H9 (cell line): ENCODE measurements around the gene PDXK. TPM values are rescaled to one million over a fixed set of nuclear protein-coding genes. Genes with fewer than 3 reads are reported as not detected.

Source experiments
- DNase-seq: peaks from one replicate; pipeline ENCODE4 v3.0.0-alpha.2; 2017
- H2AFZ ChIP-seq: one replicate; pipeline ENCODE4 v1.6.1; 2013; ENCODE audit warnings: mild to moderate bottlenecking, low read length, control low read depth, moderate library complexity
- H2AK5ac ChIP-seq: 2 replicates; pipeline ENCODE4 v1.6.1; 2013; ENCODE audit warnings: low read length, control low read depth, mixed read lengths; ENCODE audit not compliant: insufficient read length
- H2BK120ac ChIP-seq: one replicate; pipeline ENCODE4 v1.6.1; 2013; ENCODE audit warnings: low read depth, mild to moderate bottlenecking, low read length, control low read depth, inconsistent platforms; ENCODE audit not compliant: poor library complexity, severe bottlenecking
- H2BK12ac ChIP-seq: 2 replicates; pipeline ENCODE4 v1.6.1; 2013; ENCODE audit warnings: low read length, control low read depth, mixed read lengths, low read depth; ENCODE audit not compliant: insufficient read length
- H2BK15ac ChIP-seq: 2 replicates; pipeline ENCODE4 v1.6.1; 2013; ENCODE audit warnings: low read depth, low read length, control low read depth
- H2BK20ac ChIP-seq: one replicate; pipeline ENCODE4 v1.6.1; 2013; ENCODE audit warnings: low read depth, mild to moderate bottlenecking, low read length, control low read depth, inconsistent platforms; ENCODE audit not compliant: poor library complexity, severe bottlenecking
- H2BK5ac ChIP-seq: 2 replicates; pipeline ENCODE4 v1.6.1; 2013; ENCODE audit warnings: low read length, control low read depth, mixed read lengths; ENCODE audit not compliant: insufficient read length
- H3K14ac ChIP-seq: 2 replicates; pipeline ENCODE4 v1.6.1; 2013; ENCODE audit warnings: low read length, control low read depth; ENCODE audit not compliant: insufficient read depth
- H3K18ac ChIP-seq: 2 replicates; pipeline ENCODE4 v1.6.1; 2013; ENCODE audit warnings: low read depth, mild to moderate bottlenecking, mixed read lengths, low read length, control low read depth; ENCODE audit not compliant: insufficient read length
- H3K23ac ChIP-seq: 2 replicates; pipeline ENCODE4 v1.6.1; 2013; ENCODE audit warnings: low read length, control low read depth, mixed read lengths, low read depth; ENCODE audit not compliant: insufficient read length
- H3K23me2 ChIP-seq: 2 replicates; pipeline ENCODE4 v1.6.1; 2013; ENCODE audit warnings: low read depth, mild to moderate bottlenecking, mixed read lengths, low read length, control low read depth; ENCODE audit not compliant: insufficient read length, poor library complexity, severe bottlenecking
- H3K27ac ChIP-seq: 2 replicates; pipeline ENCODE4 v1.5.1; 2013; ENCODE audit warnings: low read length, control low read depth, mixed read lengths, low read depth; ENCODE audit not compliant: insufficient read length
- H3K27me3 ChIP-seq: 2 replicates; pipeline ENCODE4 v1.6.1; 2013; ENCODE audit warnings: low read length, control low read depth, inconsistent platforms; ENCODE audit not compliant: insufficient read depth
- H3K4ac ChIP-seq: 2 replicates; pipeline ENCODE4 v1.6.1; 2013; ENCODE audit warnings: low read depth, mild to moderate bottlenecking, control low read depth, inconsistent platforms, low read length, moderate library complexity
- H3K4me1 ChIP-seq: 2 replicates; pipeline ENCODE4 v1.6.1; 2013; ENCODE audit warnings: low read length, control low read depth, inconsistent platforms; ENCODE audit not compliant: insufficient read depth
- H3K4me2 ChIP-seq: 2 replicates; pipeline ENCODE4 v1.6.1; 2013; ENCODE audit warnings: low read length, control low read depth, mixed read lengths; ENCODE audit not compliant: insufficient read length, insufficient read depth
- H3K56ac ChIP-seq: 2 replicates; pipeline ENCODE4 v1.6.1; 2013; ENCODE audit warnings: low read depth, mild to moderate bottlenecking, mixed read lengths, low read length, control low read depth; ENCODE audit not compliant: insufficient read length
- H3K79me1 ChIP-seq: 2 replicates; pipeline ENCODE4 v1.6.1; 2013; ENCODE audit warnings: low read depth, mild to moderate bottlenecking, moderate library complexity, low read length, control low read depth, inconsistent platforms; ENCODE audit not compliant: insufficient read depth, poor library complexity, severe bottlenecking
- H3K79me2 ChIP-seq: 2 replicates; pipeline ENCODE4 v1.6.1; 2013; ENCODE audit warnings: low read length, control low read depth, inconsistent platforms; ENCODE audit not compliant: insufficient read depth
- H3K9ac ChIP-seq: 2 replicates; pipeline ENCODE4 v1.6.1; 2013; ENCODE audit warnings: low read length, control low read depth, mixed read lengths; ENCODE audit not compliant: insufficient read length; ENCODE audit errors: extremely low read depth
- H3K9me3 ChIP-seq: one replicate; pipeline ENCODE4 v1.6.1; 2013; ENCODE audit warnings: low read depth, low read length, inconsistent platforms; ENCODE audit not compliant: control insufficient read depth
- H3T11ph ChIP-seq: one replicate; pipeline ENCODE4 v1.6.1; 2013; ENCODE audit warnings: mild to moderate bottlenecking, low read length, control low read depth, inconsistent platforms
- H4K20me1 ChIP-seq: one replicate; pipeline ENCODE4 v1.6.1; 2013; ENCODE audit not compliant: control insufficient read depth, insufficient read length, insufficient read depth
- H4K5ac ChIP-seq: 2 replicates; pipeline ENCODE4 v1.6.1; 2013; ENCODE audit warnings: low read depth, mild to moderate bottlenecking, mixed read lengths, low read length, control low read depth; ENCODE audit not compliant: insufficient read length
- H4K8ac ChIP-seq: replicated peaks from 2 replicates; pipeline ENCODE4 v1.6.1; 2013; ENCODE audit warnings: low read length, control low read depth, mixed read lengths, low read depth; ENCODE audit not compliant: insufficient read length
- H4K91ac ChIP-seq: 2 replicates; pipeline ENCODE4 v1.6.1; 2013; ENCODE audit warnings: low read depth, mild to moderate bottlenecking, moderate library complexity, mixed read lengths, low read length, control low read depth; ENCODE audit not compliant: insufficient read length
- H3K27ac Mint-ChIP-seq, 3 experiments: 2 replicates in 2 of 3; 3 replicates in 1 of 3; pipeline ENCODE4 v1.8.0; 2020 to 2021; ENCODE audit warnings: mixed read lengths in 3 of 3, mild to moderate bottlenecking in 1 of 3, moderate library complexity in 1 of 3
- H3K27me3 Mint-ChIP-seq: 2 replicates; pipeline ENCODE4 v1.8.0; 2021; ENCODE audit warnings: low read depth, mild to moderate bottlenecking, moderate library complexity, mixed read lengths
- H3K36me3 Mint-ChIP-seq, 3 experiments: 2 replicates in 2 of 3; 3 replicates in 1 of 3; pipeline ENCODE4 v1.8.0; 2020 to 2021; ENCODE audit warnings: low read depth in 3 of 3, mixed read lengths in 3 of 3; ENCODE audit not compliant: insufficient read depth in 1 of 3
- H3K4me1 Mint-ChIP-seq, 2 experiments: 2 replicates each; pipeline ENCODE4 v1.8.0; 2020; ENCODE audit warnings: mixed read lengths in 2 of 2
- H3K4me3 Mint-ChIP-seq, 2 experiments: 2 replicates in 1 of 2; 3 replicates in 1 of 2; pipeline ENCODE4 v1.8.0; 2020 to 2021; ENCODE audit warnings: mild to moderate bottlenecking in 2 of 2, mixed read lengths in 2 of 2, moderate library complexity in 1 of 2
- H3K9me3 Mint-ChIP-seq, 2 experiments: 2 replicates in 1 of 2; 3 replicates in 1 of 2; pipeline ENCODE4 v1.8.0; 2020; ENCODE audit warnings: mild to moderate bottlenecking in 2 of 2, mixed read lengths in 2 of 2, moderate library complexity in 1 of 2
- CTCF ChIP-seq: fragments of 200-600 bp; sonication (generic); conservative IDR thresholded peaks from 3 replicates; pipeline ENCODE4 v1.8.0; 2021; ENCODE audit warnings: antibody characterized with exemption, mild to moderate bottlenecking
- WGBS: extraction: QIAGEN DNeasy Blood & Tissue Kit; methylation state at CpG from one replicate; pipeline ENCODE4 v1.1.7; 2013; ENCODE audit warnings: missing lambda C conversion rate, low lambda C conversion rate, mixed read lengths; ENCODE audit not compliant: insufficient read length; ENCODE audit errors: extremely low coverage; 5-methylcytosine and 5-hydroxymethylcytosine counted together
- total RNA-seq: library from RNA; stranded (reverse); gene quantifications from 2 replicates; pipeline ENCODE4 v1.2.1, GENCODE V29; 2021

The PDXK gene
- total RNA-seq, 1 experiment from 2014 or later: 109 TPM

GRCh38 chr21:43708745-43709381 is 10.1 kb upstream of the PDXK start:
- no peak for TF ChIP-seq CTCF
- Histone ChIP-seq H2BK15ac (no peak overlapping the region), H3K27me3 (no peaks in the 10 kb centered on the region), H2AFZ (no peak overlapping the region), H3K14ac (no peak overlapping the region), H3K9me3 (no peaks in the 10 kb centered on the region), H3K4ac (no peak overlapping the region), H3K79me1 (no peaks in the 10 kb centered on the region), H2BK20ac (no peak overlapping the region), H3K23me2 (no peaks in the 10 kb centered on the region), H4K5ac (no peak overlapping the region), H3K4me2 (no peak overlapping the region), H3T11ph (no peak overlapping the region), H3K56ac (no peak overlapping the region), H3K9ac (no peak overlapping the region), H3K23ac (no peak overlapping the region), H2AK5ac (no peak overlapping the region), H3K18ac (no peak overlapping the region), H3K79me2 (no peaks in the 10 kb centered on the region), H4K20me1 (no peaks in the 10 kb centered on the region), H3K4me1 (peaks cover 2% of the 10 kb centered on the region; the same call in 1 of the 2 replicates), H2BK5ac (no peak overlapping the region), H3K27ac (no peak overlapping the region), H2BK120ac (no peak overlapping the region), H4K91ac (no peak overlapping the region), H4K8ac (no peak overlapping the region), H2BK12ac (no peak overlapping the region)
- no peak overlapping the region for H3K27ac Mint-ChIP-seq
- no peak for DNase-seq
- H3K9me3 Mint-ChIP-seq: no peaks in the 10 kb centered on the region; a peak in 1 of 5 replicates
- H3K36me3 Mint-ChIP-seq: no peaks in the 10 kb centered on the region
- no peak overlapping the region for H3K4me3 Mint-ChIP-seq
- no CpG with 5 or more reads among the region's 13 CpGs for WGBS
- 0 out of 2 replicates have a peak, but pooled peaks cover 1% of the 10 kb centered on the region for H3K27me3 Mint-ChIP-seq
- peaks cover 13 to 18% of the 10 kb centered on the region in 2 experiments for H3K4me1 Mint-ChIP-seq
